CD4-positive, alpha-beta T cell (primary cell): ENCODE measurements around the gene RAB27A. TPM values are rescaled to one million over a fixed set of nuclear protein-coding genes. Genes with fewer than 3 reads are reported as not detected.

Experiments
- ATAC-seq: fragments of 200-7000 bp; cut with Tn5 transposase; one replicate; pipeline ENCODE4 v1.10.0; 2022; ENCODE audit warnings: mild to moderate bottlenecking; ENCODE audit not compliant: poor library complexity
- CTCF ChIA-PET: fragments of 350-600 bp; sonication (Branson Sonifier 250); formaldehyde crosslinking; loops from one replicate; lab custom pipeline; 2021; ENCODE audit warnings: antibody characterized with exemption, inconsistent platforms; lab: Charles Lee
- POLR2A ChIA-PET: fragments of 350-600 bp; sonication (Branson Sonifier 250); formaldehyde crosslinking; loops from one replicate; lab custom pipeline; 2021; ENCODE audit warnings: antibody characterized with exemption, inconsistent platforms; lab: Charles Lee
- DNase-seq, 14 experiments: peaks; one replicate each; pipeline ENCODE4 v3.0.0-alpha.2; 2013 to 2020; ENCODE audit warnings: mixed read lengths in 2 of 14
- H3K27ac ChIP-seq, 2 donors: one replicate each; pipeline versions ENCODE4 v1.5.1 to v1.7.0; 2013; ENCODE audit warnings: low read length in 2 of 2, low read depth in 1 of 2, mild to moderate bottlenecking in 1 of 2
- H3K27me3 ChIP-seq, 2 experiments: 1 replicate in 1 of 2; 2 replicates in 1 of 2; pipeline versions ENCODE4 v1.6.1 to v1.7.0; 2013; ENCODE audit warnings: low read length in 2 of 2, control low read depth in 1 of 2, mild to moderate bottlenecking in 1 of 2, moderate library complexity in 1 of 2; ENCODE audit not compliant: insufficient read depth in 2 of 2, control insufficient read depth in 1 of 2
- H3K36me3 ChIP-seq: one replicate; pipeline ENCODE4 v1.6.1; 2013; ENCODE audit warnings: low read length, control low read depth; ENCODE audit not compliant: insufficient read depth
- H3K4me1 ChIP-seq: one replicate; pipeline ENCODE4 v1.6.1; 2013; ENCODE audit warnings: low read length, control low read depth; ENCODE audit not compliant: insufficient read depth
- H3K4me3 ChIP-seq: one replicate; pipeline ENCODE4 v1.5.1; 2013; ENCODE audit warnings: mild to moderate bottlenecking, low read length, moderate library complexity
- H3K9me3 ChIP-seq, 2 experiments: 1 replicate in 1 of 2; 2 replicates in 1 of 2; pipeline versions ENCODE4 v1.6.1 to v1.7.0; 2013; ENCODE audit warnings: low read length in 2 of 2, mild to moderate bottlenecking in 2 of 2, control low read depth in 1 of 2, moderate library complexity in 1 of 2; ENCODE audit not compliant: control insufficient read depth in 1 of 2, insufficient read depth in 1 of 2
- H3K27ac Mint-ChIP-seq: one replicate; pipeline ENCODE4 v1.8.0; 2020; ENCODE audit warnings: mixed read lengths
- H3K27me3 Mint-ChIP-seq: one replicate; pipeline ENCODE4 v1.8.0; 2021; ENCODE audit warnings: mixed read lengths
- H3K36me3 Mint-ChIP-seq: one replicate; pipeline ENCODE4 v1.8.0; 2021; ENCODE audit warnings: low read depth, mixed read lengths
- H3K4me1 Mint-ChIP-seq: one replicate; pipeline ENCODE4 v1.8.0; 2021; ENCODE audit warnings: low read depth, mixed read lengths
- H3K4me3 Mint-ChIP-seq: one replicate; pipeline ENCODE4 v1.8.0; 2020; ENCODE audit warnings: mild to moderate bottlenecking, mixed read lengths
- H3K9me3 Mint-ChIP-seq: one replicate; pipeline ENCODE4 v1.8.0; 2020; ENCODE audit warnings: mixed read lengths
- intact Hi-C, 2 experiments: fragments of 100-400 bp; cut with DNase I in 1 of 2; cut with micrococcal nuclease in 1 of 2; formaldehyde crosslinking; loops; one replicate each; pipeline versions ENCODE4 v1.15.1 to v1.9.0; 2023 to 2025; cut with DNase I, micrococcal nuclease
- total RNA-seq, 174 experiments: library from RNA in 2 of 174; stranded (reverse) in 2 of 174; gene quantifications; one replicate each; pipeline ENCODE4 v1.2.3 and lab custom pipeline; 2021 to 2026
- TF ChIP-seq, protein P1 (sequence below): fragments of 200-600 bp; IDR thresholded peaks from one replicate; pipeline ENCODE4 v1.8.0; 2022; ENCODE audit warnings: antibody characterized with exemption, mild to moderate bottlenecking

Gene RAB27A
- total RNA-seq, 2 experiments from 2014 or later, result 9.0 TPM

DNA sequence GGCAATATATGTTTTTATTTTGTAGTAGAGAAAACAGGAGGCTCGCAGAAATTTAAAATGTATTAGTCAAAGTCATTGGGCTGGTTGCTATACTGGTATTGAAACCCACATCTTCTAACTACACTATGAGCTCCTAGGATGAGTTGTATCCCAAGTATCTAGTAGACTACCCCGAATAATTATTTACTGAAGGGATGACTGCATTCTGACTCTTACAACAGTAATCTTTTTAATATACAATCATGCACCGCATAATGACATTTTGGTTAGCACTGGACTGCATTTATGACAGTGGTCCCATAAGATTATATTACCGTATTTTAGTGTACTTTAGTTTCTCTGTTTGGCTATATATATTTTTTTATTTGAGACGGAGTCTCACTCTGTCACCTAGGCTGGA, 44.8 kb upstream of the RAB27A start:
- Mint-ChIP-seq H3K36me3 (peaks cover 76% of the 10 kb centered on the region), H3K27ac (no peak overlapping the region), H3K9me3 (no peaks in the 10 kb centered on the region), H3K27me3 (no peaks in the 10 kb centered on the region), H3K4me1 (no peaks in the 10 kb centered on the region), H3K4me3 (no peak overlapping the region)
- TF ChIP-seq, protein P1, sequence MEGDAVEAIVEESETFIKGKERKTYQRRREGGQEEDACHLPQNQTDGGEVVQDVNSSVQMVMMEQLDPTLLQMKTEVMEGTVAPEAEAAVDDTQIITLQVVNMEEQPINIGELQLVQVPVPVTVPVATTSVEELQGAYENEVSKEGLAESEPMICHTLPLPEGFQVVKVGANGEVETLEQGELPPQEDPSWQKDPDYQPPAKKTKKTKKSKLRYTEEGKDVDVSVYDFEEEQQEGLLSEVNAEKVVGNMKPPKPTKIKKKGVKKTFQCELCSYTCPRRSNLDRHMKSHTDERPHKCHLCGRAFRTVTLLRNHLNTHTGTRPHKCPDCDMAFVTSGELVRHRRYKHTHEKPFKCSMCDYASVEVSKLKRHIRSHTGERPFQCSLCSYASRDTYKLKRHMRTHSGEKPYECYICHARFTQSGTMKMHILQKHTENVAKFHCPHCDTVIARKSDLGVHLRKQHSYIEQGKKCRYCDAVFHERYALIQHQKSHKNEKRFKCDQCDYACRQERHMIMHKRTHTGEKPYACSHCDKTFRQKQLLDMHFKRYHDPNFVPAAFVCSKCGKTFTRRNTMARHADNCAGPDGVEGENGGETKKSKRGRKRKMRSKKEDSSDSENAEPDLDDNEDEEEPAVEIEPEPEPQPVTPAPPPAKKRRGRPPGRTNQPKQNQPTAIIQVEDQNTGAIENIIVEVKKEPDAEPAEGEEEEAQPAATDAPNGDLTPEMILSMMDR, result no peak
- Histone ChIP-seq H3K27me3 (no peaks in the 10 kb centered on the region), H3K36me3 (peaks cover 73% of the 10 kb centered on the region), H3K4me3 (no peak overlapping the region), H3K27ac (no peak overlapping the region), H3K4me1 (no peaks in the 10 kb centered on the region), H3K9me3 (no peaks in the 10 kb centered on the region)
- DNase-seq (no peak), ATAC-seq (no peak)
- ChIA-PET POLR2A (interaction anchor here (1.1 kb wide), 1 partner anchor 15 kb away, joined by 5 read pairs; the partner anchor contains the start of genes PIGB and PIGBOS1), CTCF (no interaction called here)
- intact Hi-C loops, result no loop called here

DNA sequence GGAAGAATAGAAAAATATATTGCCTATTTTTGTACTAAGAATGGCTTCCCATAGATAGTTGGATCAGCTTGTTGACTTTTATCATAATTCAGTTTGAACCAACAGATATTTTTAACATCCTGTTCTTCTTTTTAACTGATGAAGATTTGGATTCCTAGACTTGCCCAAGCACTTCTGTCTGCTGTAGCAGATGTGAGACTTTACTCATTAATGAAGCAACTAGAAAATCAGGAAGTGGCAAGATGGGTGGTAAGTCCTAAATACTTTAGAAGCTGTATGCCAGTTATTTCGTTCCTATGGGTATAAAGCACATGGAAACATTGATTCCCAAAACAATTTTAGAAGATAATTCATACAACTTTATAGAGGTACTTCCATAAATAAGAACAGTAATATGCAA, 37.8 kb upstream of the RAB27A start:
- ChIA-PET POLR2A (interaction anchor here (0.6 to 1.9 kb wide), 2 partner anchors 8 to 22 kb away, joined by 3 to 8 read pairs; partner anchors contain the start of genes PIGB and PIGBOS1), CTCF (no interaction called here)
- Mint-ChIP-seq H3K36me3 (peaks cover 65% of the 10 kb centered on the region), H3K27me3 (no peaks in the 10 kb centered on the region), H3K4me3 (no peak overlapping the region), H3K4me1 (peaks cover 14% of the 10 kb centered on the region), H3K9me3 (no peaks in the 10 kb centered on the region), H3K27ac (no peak overlapping the region)
- Histone ChIP-seq H3K4me3 (no peak overlapping the region), H3K9me3 (no peaks in the 10 kb centered on the region), H3K36me3 (peaks cover 39% of the 10 kb centered on the region), H3K27me3 (no peaks in the 10 kb centered on the region), H3K27ac (no peak overlapping the region), H3K4me1 (peaks cover 3% of the 10 kb centered on the region)
- ATAC-seq (no peak), DNase-seq (no peak)
- TF ChIP-seq, protein P1, result no peak
- intact Hi-C loops, result no loop called here

DNA sequence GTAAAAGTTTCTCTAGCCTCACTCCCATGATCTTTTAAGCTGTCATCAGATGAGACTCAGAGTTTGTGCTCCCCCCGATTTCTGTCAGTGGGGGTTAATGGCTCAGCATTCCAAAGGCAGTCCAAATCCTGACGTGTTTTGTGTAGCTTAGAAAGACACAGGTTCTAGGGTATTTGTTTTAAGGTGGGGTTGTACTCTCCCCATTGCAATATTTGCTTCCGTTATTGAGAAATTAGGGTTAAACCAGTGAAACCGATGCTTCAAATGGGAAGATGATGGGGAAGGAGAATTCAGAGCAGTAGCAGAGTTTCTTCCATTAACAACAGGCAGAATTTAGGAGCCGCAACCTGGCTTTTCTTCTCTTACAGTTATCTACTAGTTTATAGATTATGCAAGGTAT, 32.9 kb upstream of the RAB27A start:
- H3K4me3 Mint-ChIP-seq, result peak overlapping the region; percentile 13
- Histone ChIP-seq H3K9me3 (no peaks in the 10 kb centered on the region), H3K27me3 (no peaks in the 10 kb centered on the region), H3K27ac (no peak overlapping the region), H3K4me3 (no peak overlapping the region), H3K4me1 (peaks cover 26% of the 10 kb centered on the region), H3K36me3 (peaks cover 10% of the 10 kb centered on the region)
- H3K9me3 Mint-ChIP-seq, result no peaks in the 10 kb centered on the region
- ATAC-seq, result no peak
- CTCF ChIA-PET, result no interaction called here
- no peaks in the 10 kb centered on the region for H3K27me3 Mint-ChIP-seq
- TF ChIP-seq, protein P1, result no peak
- peaks cover 45% of the 10 kb centered on the region for H3K36me3 Mint-ChIP-seq
- H3K4me1 Mint-ChIP-seq, result peaks cover 52% of the 10 kb centered on the region
- DNase-seq, result no peak
- intact Hi-C loops, result no loop called here
- POLR2A ChIA-PET, result interaction anchor here (1.5 kb wide), 1 partner anchor 10 kb away, joined by 3 read pairs; no protein-coding TSS in a partner anchor
- peak overlapping the region; percentile 51 for H3K27ac Mint-ChIP-seq
